ENCODE measurements around the gene TTR. TPM values are rescaled to one million over a fixed set of nuclear protein-coding genes. Genes with fewer than 3 reads are reported as not detected.

Gene TTR
- total and polyA plus RNA-seq, 2 of the 13 experiments (the other 11 are each of a cell fraction or from before 2014, with no cell fraction given): 91.3 to 496 TPM

GRCh38 chr18:31592506-31593157 lies 955 bp downstream of the TTR start:
- Histone ChIP-seq H3K9ac (ENCODE audit: insufficient read depth, low read depth, low read length) (peak overlapping the region; percentile 70), H3K4me3 (replicated peaks in 1 of 3; ENCODE audit: insufficient read depth in 1 of 3, low read depth in 2 of 3, low read length in 3 of 3) (peak overlapping the region; percentile 50 to 64 (median 59)), H3K9me3 (ENCODE audit: low read length) (no peaks in the 10 kb centered on the region), H4K20me1 (ENCODE audit: insufficient read depth, low read length) (no peaks in the 10 kb centered on the region), H3K27ac (ENCODE audit: extremely low read length, insufficient read depth, low read length) (peak overlapping the region; percentile 64), H3K79me2 (ENCODE audit: insufficient read depth, low read length) (peaks cover 7% of the 10 kb centered on the region), H3K4me2 (ENCODE audit: low read depth, low read length) (peak overlapping the region; percentile 77), H3K4me1 (ENCODE audit: insufficient read depth, low read length) (peaks cover 95% of the 10 kb centered on the region), H2AFZ (ENCODE audit: low read length) (no peak overlapping the region), H3K36me3 (replicated peaks in 1 of 2; ENCODE audit: control insufficient read depth in 1 of 2, insufficient read depth in 2 of 2, low read length in 2 of 2) (peaks cover 2 to 28% of the 10 kb centered on the region in 2 experiments; a peak in 3 of 5 replicates), H3K27me3 (ENCODE audit: control insufficient read depth in 1 of 2, insufficient read depth in 2 of 2, low read length in 2 of 2) (no peaks in the 10 kb centered on the region)
- DNase-seq (ENCODE audit: low spot score) (no peak), ATAC-seq (no peak), FAIRE-seq (peak; percentile 28)
- no TSS peak for BruUV-seq (replicated peaks)
- POLR2A ChIA-PET: interaction anchor here (1.1 to 2.2 kb wide), 11 partner anchors 14 to 492 kb away, joined by 3 to 19 read pairs (median 6); partner anchors contain the start of gene TRAPPC8
- in situ Hi-C loops (cut with HindIII; ENCODE audit: extremely low pct_ligation_motif_present, low pct_unique_long_range_greater_than_20kb): no loop called here
- WGBS (ENCODE audit: low lambda C conversion rate): 90% methylated on average over 10 of the region's 10 CpGs
- intact Hi-C loops (cut with micrococcal nuclease; ENCODE audit: unreplicated experiment): loop anchor here (5.0 to 10.0 kb wide), 2 partner anchors 35 to 92 kb away; partner anchors contain the start of gene B4GALT6
- CTCF ChIA-PET (ENCODE audit: low intra/inter-chr PET ratio, low total read pairs): no interaction called here
- TF ChIP-seq POLR2G (IDR thresholded peaks at IDR 0.05; ENCODE audit: low read depth, low read length): no peak
- TF ChIP-seq, protein P1, sequence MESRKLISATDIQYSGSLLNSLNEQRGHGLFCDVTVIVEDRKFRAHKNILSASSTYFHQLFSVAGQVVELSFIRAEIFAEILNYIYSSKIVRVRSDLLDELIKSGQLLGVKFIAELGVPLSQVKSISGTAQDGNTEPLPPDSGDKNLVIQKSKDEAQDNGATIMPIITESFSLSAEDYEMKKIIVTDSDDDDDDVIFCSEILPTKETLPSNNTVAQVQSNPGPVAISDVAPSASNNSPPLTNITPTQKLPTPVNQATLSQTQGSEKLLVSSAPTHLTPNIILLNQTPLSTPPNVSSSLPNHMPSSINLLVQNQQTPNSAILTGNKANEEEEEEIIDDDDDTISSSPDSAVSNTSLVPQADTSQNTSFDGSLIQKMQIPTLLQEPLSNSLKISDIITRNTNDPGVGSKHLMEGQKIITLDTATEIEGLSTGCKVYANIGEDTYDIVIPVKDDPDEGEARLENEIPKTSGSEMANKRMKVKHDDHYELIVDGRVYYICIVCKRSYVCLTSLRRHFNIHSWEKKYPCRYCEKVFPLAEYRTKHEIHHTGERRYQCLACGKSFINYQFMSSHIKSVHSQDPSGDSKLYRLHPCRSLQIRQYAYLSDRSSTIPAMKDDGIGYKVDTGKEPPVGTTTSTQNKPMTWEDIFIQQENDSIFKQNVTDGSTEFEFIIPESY (CRISPR knock-in tag; IDR thresholded peaks at IDR 0.05): no peak
- TF ChIP-seq, protein P2, sequence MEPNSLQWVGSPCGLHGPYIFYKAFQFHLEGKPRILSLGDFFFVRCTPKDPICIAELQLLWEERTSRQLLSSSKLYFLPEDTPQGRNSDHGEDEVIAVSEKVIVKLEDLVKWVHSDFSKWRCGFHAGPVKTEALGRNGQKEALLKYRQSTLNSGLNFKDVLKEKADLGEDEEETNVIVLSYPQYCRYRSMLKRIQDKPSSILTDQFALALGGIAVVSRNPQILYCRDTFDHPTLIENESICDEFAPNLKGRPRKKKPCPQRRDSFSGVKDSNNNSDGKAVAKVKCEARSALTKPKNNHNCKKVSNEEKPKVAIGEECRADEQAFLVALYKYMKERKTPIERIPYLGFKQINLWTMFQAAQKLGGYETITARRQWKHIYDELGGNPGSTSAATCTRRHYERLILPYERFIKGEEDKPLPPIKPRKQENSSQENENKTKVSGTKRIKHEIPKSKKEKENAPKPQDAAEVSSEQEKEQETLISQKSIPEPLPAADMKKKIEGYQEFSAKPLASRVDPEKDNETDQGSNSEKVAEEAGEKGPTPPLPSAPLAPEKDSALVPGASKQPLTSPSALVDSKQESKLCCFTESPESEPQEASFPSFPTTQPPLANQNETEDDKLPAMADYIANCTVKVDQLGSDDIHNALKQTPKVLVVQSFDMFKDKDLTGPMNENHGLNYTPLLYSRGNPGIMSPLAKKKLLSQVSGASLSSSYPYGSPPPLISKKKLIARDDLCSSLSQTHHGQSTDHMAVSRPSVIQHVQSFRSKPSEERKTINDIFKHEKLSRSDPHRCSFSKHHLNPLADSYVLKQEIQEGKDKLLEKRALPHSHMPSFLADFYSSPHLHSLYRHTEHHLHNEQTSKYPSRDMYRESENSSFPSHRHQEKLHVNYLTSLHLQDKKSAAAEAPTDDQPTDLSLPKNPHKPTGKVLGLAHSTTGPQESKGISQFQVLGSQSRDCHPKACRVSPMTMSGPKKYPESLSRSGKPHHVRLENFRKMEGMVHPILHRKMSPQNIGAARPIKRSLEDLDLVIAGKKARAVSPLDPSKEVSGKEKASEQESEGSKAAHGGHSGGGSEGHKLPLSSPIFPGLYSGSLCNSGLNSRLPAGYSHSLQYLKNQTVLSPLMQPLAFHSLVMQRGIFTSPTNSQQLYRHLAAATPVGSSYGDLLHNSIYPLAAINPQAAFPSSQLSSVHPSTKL (CRISPR knock-in tag; IDR thresholded peaks at IDR 0.05): no peak
- TF ChIP-seq BCLAF1 (IDR thresholded peaks at IDR 0.05): no peak
- peak; percentile 62; the same call in 1 of the 2 replicates for TF ChIP-seq ZBTB38 (CRISPR knock-in tag; IDR thresholded peaks at IDR 0.05)
- peak in 1 of 2 experiments; percentile 46; a peak in 2 of 4 replicates for TF ChIP-seq POLR2A (IDR thresholded peaks at IDR 0.05; ENCODE audit: insufficient read depth in 1 of 2, low read depth in 2 of 2, low read length in 2 of 2)
- no peak for TF ChIP-seq ZNF709 (CRISPR knock-in tag; IDR thresholded peaks at IDR 0.05)
- TF ChIP-seq ZNF512 (CRISPR knock-in tag; IDR thresholded peaks at IDR 0.05): no peak

All from HepG2 (cell line).